K562 (cell line): ENCODE data around the gene ADIPOR1. TPM values are rescaled to one million over a fixed set of nuclear protein-coding genes. Genes with fewer than 3 reads are reported as not detected.

ENCODE experiments used
- CXXC5 ChIP-seq: fragments of 250-450 bp; sonication (Bioruptor Pico); IDR thresholded peaks from 2 replicates; pipeline ENCODE4 v1.8.0; 2022; ENCODE audit warnings: inconsistent platforms, mild to moderate bottlenecking, moderate library complexity
- FOXP1 ChIP-seq: sonication (generic); formaldehyde crosslinking; IDR thresholded peaks from 2 replicates; pipeline ENCODE4 v1.8.0; 2022; ENCODE audit warnings: mild to moderate bottlenecking, missing genetic modification reagents
- HDAC6 ChIP-seq: IDR thresholded peaks from 2 replicates; pipeline ENCODE4 v1.6.1; 2012; ENCODE audit warnings: low read depth, mild to moderate bottlenecking, control low read depth, inconsistent platforms, low read length, moderate library complexity
- IRF2 ChIP-seq: sonication (generic); formaldehyde crosslinking; IDR thresholded peaks from 2 replicates; pipeline ENCODE4 v1.8.1; 2022; ENCODE audit warnings: mild to moderate bottlenecking, missing genetic modification reagents
- MYC ChIP-seq, 2 experiments: fragments of 250-450 bp in 1 of 2; sonication (Bioruptor Pico) in 1 of 2; IDR thresholded peaks; 2 replicates each; pipeline versions ENCODE4 v1.5.1 to v1.6.1; 2012 to 2021; ENCODE audit warnings: low read depth in 2 of 2, borderline replicate concordance in 1 of 2, improper control_type of control experiment in 1 of 2, low read length in 1 of 2, mild to moderate bottlenecking in 1 of 2, moderate library complexity in 1 of 2
- NONO ChIP-seq, 2 experiments: fragments of 200-400 bp in 1 of 2; fragments of 450-650 bp in 1 of 2; formaldehyde crosslinking in 1 of 2; IDR thresholded peaks; 2 replicates each; pipeline ENCODE4 v1.6.1; 2017; ENCODE audit warnings: low read depth in 2 of 2, mild to moderate bottlenecking in 2 of 2, moderate library complexity in 2 of 2, low read length in 1 of 2
- RBFOX2 ChIP-seq: fragments of 200-400 bp; formaldehyde crosslinking; IDR thresholded peaks from 2 replicates; pipeline ENCODE4 v1.6.1; 2017; ENCODE audit warnings: low read depth, mild to moderate bottlenecking, low read length, moderate library complexity
- RBM22 ChIP-seq: fragments of 200-400 bp; formaldehyde crosslinking; IDR thresholded peaks from 2 replicates; pipeline ENCODE4 v1.6.1; 2018; ENCODE audit warnings: low read length, low read depth; ENCODE audit not compliant: poor library complexity, severe bottlenecking
- SMAD2 ChIP-seq: fragments of 150-350 bp; IDR thresholded peaks from 2 replicates; pipeline ENCODE4 v1.6.1; 2014; ENCODE audit warnings: low read depth, mild to moderate bottlenecking, low read length
- SMARCE1 ChIP-seq: fragments of 450-650 bp; IDR thresholded peaks from 2 replicates; pipeline ENCODE4 v1.7.1; 2016; ENCODE audit warnings: mild to moderate bottlenecking
- SRSF7 ChIP-seq: fragments of 200-400 bp; formaldehyde crosslinking; optimal IDR thresholded peaks from 2 replicates; pipeline ENCODE3; 2017; ENCODE audit warnings: mild to moderate bottlenecking, low read depth, low read length
- TAF9B ChIP-seq: fragments of 450-650 bp; IDR thresholded peaks from 2 replicates; pipeline ENCODE4 v1.6.1; 2018; ENCODE audit warnings: mild to moderate bottlenecking; ENCODE audit not compliant: partially characterized antibody
- TEAD1 ChIP-seq, 2 experiments: fragments of 450-650 bp in 1 of 2; sonication (generic) in 1 of 2; formaldehyde crosslinking; IDR thresholded peaks; 2 replicates each; pipeline versions ENCODE4 v1.4.0 to v1.8.0; 2020 to 2022; ENCODE audit warnings: mild to moderate bottlenecking in 2 of 2, missing genetic modification reagents in 1 of 2
- YBX1 ChIP-seq: fragments of 450-650 bp; IDR thresholded peaks from 2 replicates; pipeline ENCODE4 v1.7.1; 2016; ENCODE audit warnings: mild to moderate bottlenecking
- polyA plus RNA-seq, 8 experiments: library from polyadenylated mRNA; depleted of rRNA in 4 of 8; stranded (reverse) in 5 of 8; unstranded in 3 of 8; fragments of >200 nt; fragmentation: Nextera tagmentation in 2 of 8; fragmentation: Illumina TruSeq in 1 of 8; extraction: Ambion mirVana in 2 of 8; extraction: Trizol in 1 of 8; gene quantifications; 2 replicates each; pipeline versions ENCODE4 v1.2.1 to v1.2.3, GENCODE V29; 2011 to 2014; ENCODE audit warnings: inconsistent platforms in 1 of 8, missing spikeins in 1 of 8
- total RNA-seq, 7 experiments: library from RNA; depleted of rRNA in 6 of 7; stranded (reverse); fragments of >200 nt in 6 of 7; fragmentation: Illumina TruSeq in 2 of 7; extraction: Trizol in 2 of 7; gene quantifications; 2 replicates each; pipeline versions ENCODE4 v1.2.1 to v1.2.3, GENCODE V29; 2011 to 2021; ENCODE audit warnings: low replicate concordance in 1 of 7
- TF ChIP-seq, protein P1 (sequence below), 3 experiments: fragments of 200-800 bp in 1 of 3; sonication (Bioruptor generic) in 1 of 3; sonication (generic) in 1 of 3; formaldehyde crosslinking in 1 of 3; IDR thresholded peaks; 2 replicates each; pipeline versions ENCODE4 v1.6.1 to v1.8.0; 2016 to 2022; ENCODE audit warnings: mild to moderate bottlenecking in 2 of 3, missing compliant biosample characterization in 2 of 3, missing genetic modification characterization in 2 of 3, missing genetic modification reagents in 1 of 3
- TF ChIP-seq, protein P2 (sequence below): IDR thresholded peaks from 3 replicates; pipeline ENCODE4 v1.6.1; 2011; ENCODE audit warnings: borderline replicate concordance, mild to moderate bottlenecking, moderate library complexity; ENCODE audit not compliant: insufficient read length; ENCODE audit errors: extremely low read depth
- TF ChIP-seq, protein P3 (sequence below): fragments of 250-450 bp; sonication (Bioruptor Pico); IDR thresholded peaks from 2 replicates; pipeline ENCODE4 v1.5.0; 2020; ENCODE audit warnings: mild to moderate bottlenecking
- TF ChIP-seq, protein P4 (sequence below): fragments of 250-450 bp; sonication (Bioruptor Pico); IDR thresholded peaks from 2 replicates; pipeline ENCODE4 v1.4.0; 2020; ENCODE audit warnings: mild to moderate bottlenecking, moderate library complexity, borderline replicate concordance

Gene ADIPOR1
- total and polyA plus RNA-seq, 9 of the 15 experiments (the other 6 are each of a cell fraction or from before 2014, with no cell fraction given): 29.0 to 217 (median 100) TPM

DNA sequence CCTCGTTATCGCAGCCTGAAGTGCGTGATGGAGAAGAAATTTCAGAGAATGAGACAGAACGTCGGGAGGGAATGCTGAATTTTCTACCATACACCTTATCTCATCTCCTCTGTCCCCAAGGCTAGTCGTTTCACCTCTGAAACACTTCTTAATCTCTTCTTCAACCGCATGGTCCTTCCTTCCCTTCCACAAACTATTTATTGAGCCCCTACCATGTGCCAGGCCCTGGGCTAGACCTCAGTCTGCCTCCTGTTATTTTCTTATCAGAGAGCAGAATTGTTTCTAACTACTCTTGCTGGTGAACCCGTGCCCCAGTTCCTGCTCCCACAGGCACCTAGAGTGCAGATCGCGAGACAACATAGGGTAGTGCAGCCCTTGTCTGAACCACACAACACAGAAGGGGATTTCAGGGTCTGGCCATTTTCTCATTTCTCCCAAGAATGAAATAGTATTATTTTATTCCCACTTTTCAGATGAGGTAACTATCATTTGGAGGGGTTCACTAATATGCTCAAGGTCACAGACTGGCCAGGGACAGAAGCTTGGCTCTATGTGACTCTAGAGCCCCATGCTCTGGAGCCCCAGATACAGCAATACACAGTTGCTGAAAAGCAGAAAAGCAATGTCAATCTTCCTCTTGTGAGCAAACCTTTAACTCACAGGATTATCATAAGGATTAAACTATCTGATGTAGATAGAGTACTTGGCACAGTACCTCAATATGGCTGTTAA, 598 bp upstream of the ADIPOR1 start (continued):
- no peak for TF ChIP-seq NONO (IDR thresholded peaks at IDR 0.05; ENCODE audit: low read depth in 2 of 2, low read length in 1 of 2)
- no peak for TF ChIP-seq TAF9B
- TF ChIP-seq RBFOX2: no peak
- no peak for TF ChIP-seq CXXC5
- no peak for TF ChIP-seq FOXP1
- TF ChIP-seq RBM22: no peak
- peak; percentile 60; the same call in 1 of the 2 replicates for TF ChIP-seq MYC (IDR thresholded peaks at IDR 0.05; ENCODE audit: low read depth, low read length)
- no peak for TF ChIP-seq MYC (CRISPR knock-in tag; IDR thresholded peaks at IDR 0.05; ENCODE audit: borderline replicate concordance, low read depth)
- TF ChIP-seq YBX1: no peak
- TF ChIP-seq, protein P1, sequence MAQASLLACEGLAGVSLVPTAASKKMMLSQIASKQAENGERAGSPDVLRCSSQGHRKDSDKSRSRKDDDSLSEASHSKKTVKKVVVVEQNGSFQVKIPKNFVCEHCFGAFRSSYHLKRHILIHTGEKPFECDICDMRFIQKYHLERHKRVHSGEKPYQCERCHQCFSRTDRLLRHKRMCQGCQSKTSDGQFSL (CRISPR knock-in tag; IDR thresholded peaks at IDR 0.05): no peak
- TF ChIP-seq, protein P1 (tag; IDR thresholded peaks at IDR 0.05): no peak
- TF ChIP-seq SRSF7: no peak
- TF ChIP-seq HDAC6: no peak
- TF ChIP-seq, protein P2, sequence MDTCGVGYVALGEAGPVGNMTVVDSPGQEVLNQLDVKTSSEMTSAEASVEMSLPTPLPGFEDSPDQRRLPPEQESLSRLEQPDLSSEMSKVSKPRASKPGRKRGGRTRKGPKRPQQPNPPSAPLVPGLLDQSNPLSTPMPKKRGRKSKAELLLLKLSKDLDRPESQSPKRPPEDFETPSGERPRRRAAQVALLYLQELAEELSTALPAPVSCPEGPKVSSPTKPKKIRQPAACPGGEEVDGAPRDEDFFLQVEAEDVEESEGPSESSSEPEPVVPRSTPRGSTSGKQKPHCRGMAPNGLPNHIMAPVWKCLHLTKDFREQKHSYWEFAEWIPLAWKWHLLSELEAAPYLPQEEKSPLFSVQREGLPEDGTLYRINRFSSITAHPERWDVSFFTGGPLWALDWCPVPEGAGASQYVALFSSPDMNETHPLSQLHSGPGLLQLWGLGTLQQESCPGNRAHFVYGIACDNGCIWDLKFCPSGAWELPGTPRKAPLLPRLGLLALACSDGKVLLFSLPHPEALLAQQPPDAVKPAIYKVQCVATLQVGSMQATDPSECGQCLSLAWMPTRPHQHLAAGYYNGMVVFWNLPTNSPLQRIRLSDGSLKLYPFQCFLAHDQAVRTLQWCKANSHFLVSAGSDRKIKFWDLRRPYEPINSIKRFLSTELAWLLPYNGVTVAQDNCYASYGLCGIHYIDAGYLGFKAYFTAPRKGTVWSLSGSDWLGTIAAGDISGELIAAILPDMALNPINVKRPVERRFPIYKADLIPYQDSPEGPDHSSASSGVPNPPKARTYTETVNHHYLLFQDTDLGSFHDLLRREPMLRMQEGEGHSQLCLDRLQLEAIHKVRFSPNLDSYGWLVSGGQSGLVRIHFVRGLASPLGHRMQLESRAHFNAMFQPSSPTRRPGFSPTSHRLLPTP: no peak
- TF ChIP-seq TEAD1 (CRISPR knock-in tag; IDR thresholded peaks at IDR 0.05): peak in 1 of 2 experiments; percentile 42; a peak in 1 of 4 replicates
- no peak for TF ChIP-seq SMAD2
- no peak for TF ChIP-seq IRF2
- TF ChIP-seq, protein P3, sequence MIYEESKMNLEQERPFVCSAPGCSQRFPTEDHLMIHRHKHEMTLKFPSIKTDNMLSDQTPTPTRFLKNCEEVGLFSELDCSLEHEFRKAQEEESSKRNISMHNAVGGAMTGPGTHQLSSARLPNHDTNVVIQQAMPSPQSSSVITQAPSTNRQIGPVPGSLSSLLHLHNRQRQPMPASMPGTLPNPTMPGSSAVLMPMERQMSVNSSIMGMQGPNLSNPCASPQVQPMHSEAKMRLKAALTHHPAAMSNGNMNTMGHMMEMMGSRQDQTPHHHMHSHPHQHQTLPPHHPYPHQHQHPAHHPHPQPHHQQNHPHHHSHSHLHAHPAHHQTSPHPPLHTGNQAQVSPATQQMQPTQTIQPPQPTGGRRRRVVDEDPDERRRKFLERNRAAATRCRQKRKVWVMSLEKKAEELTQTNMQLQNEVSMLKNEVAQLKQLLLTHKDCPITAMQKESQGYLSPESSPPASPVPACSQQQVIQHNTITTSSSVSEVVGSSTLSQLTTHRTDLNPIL: no peak
- TF ChIP-seq SMARCE1: peak; percentile 56
- TF ChIP-seq, protein P4, sequence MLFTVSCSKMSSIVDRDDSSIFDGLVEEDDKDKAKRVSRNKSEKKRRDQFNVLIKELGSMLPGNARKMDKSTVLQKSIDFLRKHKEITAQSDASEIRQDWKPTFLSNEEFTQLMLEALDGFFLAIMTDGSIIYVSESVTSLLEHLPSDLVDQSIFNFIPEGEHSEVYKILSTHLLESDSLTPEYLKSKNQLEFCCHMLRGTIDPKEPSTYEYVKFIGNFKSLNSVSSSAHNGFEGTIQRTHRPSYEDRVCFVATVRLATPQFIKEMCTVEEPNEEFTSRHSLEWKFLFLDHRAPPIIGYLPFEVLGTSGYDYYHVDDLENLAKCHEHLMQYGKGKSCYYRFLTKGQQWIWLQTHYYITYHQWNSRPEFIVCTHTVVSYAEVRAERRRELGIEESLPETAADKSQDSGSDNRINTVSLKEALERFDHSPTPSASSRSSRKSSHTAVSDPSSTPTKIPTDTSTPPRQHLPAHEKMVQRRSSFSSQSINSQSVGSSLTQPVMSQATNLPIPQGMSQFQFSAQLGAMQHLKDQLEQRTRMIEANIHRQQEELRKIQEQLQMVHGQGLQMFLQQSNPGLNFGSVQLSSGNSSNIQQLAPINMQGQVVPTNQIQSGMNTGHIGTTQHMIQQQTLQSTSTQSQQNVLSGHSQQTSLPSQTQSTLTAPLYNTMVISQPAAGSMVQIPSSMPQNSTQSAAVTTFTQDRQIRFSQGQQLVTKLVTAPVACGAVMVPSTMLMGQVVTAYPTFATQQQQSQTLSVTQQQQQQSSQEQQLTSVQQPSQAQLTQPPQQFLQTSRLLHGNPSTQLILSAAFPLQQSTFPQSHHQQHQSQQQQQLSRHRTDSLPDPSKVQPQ (CRISPR knock-in tag): no peak
